ENCODE results near the gene KPNA2.

DNA sequence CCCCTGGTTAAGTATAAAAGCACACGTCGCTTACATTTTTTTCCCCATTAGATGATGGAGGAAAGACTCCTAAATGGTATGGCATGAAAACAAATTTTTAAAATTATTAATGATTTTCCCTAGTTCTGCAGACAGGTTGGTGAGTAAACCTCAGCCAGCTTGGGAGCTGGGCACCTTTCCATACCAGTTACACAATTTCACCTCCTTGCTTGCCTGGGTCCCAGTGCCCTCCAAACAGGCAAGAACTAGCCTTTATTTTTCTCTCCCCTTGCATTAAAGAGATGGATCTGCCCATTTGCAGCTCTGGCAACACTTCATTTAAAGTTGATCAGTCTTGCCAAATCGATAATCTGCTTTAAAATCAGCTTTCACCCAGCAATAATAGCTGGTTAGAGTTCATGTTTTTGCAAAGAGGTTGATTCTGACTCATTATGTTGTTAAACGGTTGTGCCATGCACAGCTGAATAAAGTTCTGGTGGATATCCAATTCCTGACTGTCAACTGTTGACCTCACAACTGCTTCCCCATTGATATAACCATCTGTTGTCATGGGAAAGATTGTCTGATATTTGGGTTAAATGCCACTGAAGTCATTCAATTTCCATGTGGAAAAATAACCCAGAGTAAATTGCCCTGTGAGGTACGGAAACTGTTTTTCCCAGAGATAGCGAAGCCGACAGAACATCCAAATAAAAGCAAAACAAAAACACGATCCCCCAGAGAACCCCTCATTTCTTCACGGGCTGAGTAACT, 40.5 kb upstream of the KPNA2 start:
- TF ChIP-seq PREB (CRISPR knock-in tag; IDR thresholded peaks at IDR 0.05), result no peak
- TF ChIP-seq RBM34 (IDR thresholded peaks at IDR 0.05; ENCODE audit: borderline replicate concordance, insufficient read depth, low read length), result no peak
- no peak for TF ChIP-seq BRCA1 (IDR thresholded peaks at IDR 0.05)
- no peak for TF ChIP-seq BRCA1 (CRISPR knock-in tag; IDR thresholded peaks at IDR 0.05)
- no peak for TF ChIP-seq CBFB (CRISPR knock-in tag; IDR thresholded peaks at IDR 0.05)
- TF ChIP-seq ELF4 (CRISPR knock-in tag; IDR thresholded peaks at IDR 0.05), result no peak
- no peak for TF ChIP-seq ZNF274 (IDR thresholded peaks at IDR 0.05; ENCODE audit: borderline replicate concordance, low read depth, low read length)
- TF ChIP-seq CTCF (IDR thresholded peaks at IDR 0.05 in 2 of 3, conservative IDR thresholded peaks at IDR 0.05 in 1 of 3; ENCODE audit: insufficient read depth in 2 of 3, low read depth in 1 of 3, low read length in 3 of 3), result no peak
- no peak for TF ChIP-seq SP1 (CRISPR knock-in tag; IDR thresholded peaks at IDR 0.05)
- TF ChIP-seq ATF2 (CRISPR knock-in tag; IDR thresholded peaks at IDR 0.05), result no peak

All from K562 (cell line).